Dedifferentiated amniotic fluid mesenchymal stem cell (primary cell): ENCODE data around the gene USH1G.
A peak's percentile ranks its signal among the peaks of the same experiment; 100 is the strongest.
"Not testable (repeated sequence)": the region's sequence is repeated elsewhere in the genome, so short reads cannot be mapped to it uniquely, and the experiment has no call there.

ENCODE experiments used
- DNase-seq: peaks from one replicate; pipeline ENCODE4 v3.0.0-alpha.2; 2016; ENCODE audit errors: extremely low spot score

The USH1G gene

GRCh38 chr17:74922694-74923537, at the start of gene USH1G:
Gene USH1G (minus strand): TSS chr17:74923255. CDS start chr17:74923073, 182 bp downstream.
- no peak for DNase-seq

- DNase-seq, result no peak
Measured at GRCh38 chr17:74972107-74972972, 49.3 kb upstream of the USH1G start, which contains the start of gene HID1. Gene HID1 (minus strand): TSS chr17:74972759. CDS start chr17:74972656, 103 bp downstream.

GRCh38 chr17:74971842-74972106, 48.7 kb upstream of the USH1G start:
- DNase-seq, result no peak

- DNase-seq, result no peak
Measured at GRCh38 chr17:74971069-74971841, 48.2 kb upstream of the USH1G start.

- DNase-seq, result no peak
Measured at GRCh38 chr17:74970395-74970794, 47.3 kb upstream of the USH1G start.

GRCh38 chr17:74969501-74969900, 46.4 kb upstream of the USH1G start:
- not testable (repeated sequence) for DNase-seq

- DNase-seq, result no peak
Measured at GRCh38 chr17:74968361-74968780, 45.3 kb upstream of the USH1G start.

GRCh38 chr17:74964988-74965622, 42.0 kb upstream of the USH1G start:
- DNase-seq, result no peak

GRCh38 chr17:74964246-74964761, 41.2 kb upstream of the USH1G start:
- no peak for DNase-seq

- no peak for DNase-seq
Measured at GRCh38 chr17:74963656-74964055, 40.6 kb upstream of the USH1G start.

- no peak for DNase-seq
Measured at GRCh38 chr17:74962622-74963394, 39.8 kb upstream of the USH1G start.

GRCh38 chr17:74961657-74962350, 38.7 kb upstream of the USH1G start:
- peak; percentile 80 for DNase-seq

- DNase-seq, result no peak
Measured at GRCh38 chr17:74960570-74961342, 37.7 kb upstream of the USH1G start.

GRCh38 chr17:74959826-74960515, 36.9 kb upstream of the USH1G start:
- DNase-seq, result no peak

GRCh38 chr17:74957935-74958740, 35.1 kb upstream of the USH1G start:
- peak; percentile 19 for DNase-seq

GRCh38 chr17:74956093-74956492, 33.0 kb upstream of the USH1G start:
- no peak for DNase-seq

GRCh38 chr17:74954665-74955421, 31.8 kb upstream of the USH1G start:
- DNase-seq, result no peak
